ENCODE measurements around the gene PRKD1. TPM values are rescaled to one million over a fixed set of nuclear protein-coding genes. Genes with fewer than 3 reads are reported as not detected.

PRKD1 gene
- total and polyA plus RNA-seq, 10 of the 15 experiments (the other 5 are each of a cell fraction or from before 2014, with no cell fraction given): 0.02 to 0.56 TPM; not detected in 8

DNA sequence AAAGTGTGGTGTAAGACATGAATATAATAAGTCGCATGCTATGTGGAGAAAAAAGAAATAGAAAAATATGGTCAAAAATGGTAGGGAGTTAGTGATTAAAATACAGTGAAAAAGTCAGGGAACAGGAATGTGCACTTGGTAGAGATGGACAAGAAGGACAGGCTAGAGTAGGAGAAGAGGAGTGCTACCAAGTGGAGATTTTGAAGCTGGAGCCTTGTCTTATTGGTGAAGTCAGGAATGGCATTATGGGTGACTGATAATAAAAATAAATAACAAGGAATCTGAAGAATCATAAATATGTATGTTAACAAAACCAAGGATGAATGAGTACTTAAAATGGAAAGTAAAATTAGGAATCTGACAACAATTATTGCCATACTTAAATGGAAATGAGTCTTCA is 204.8 kb downstream of the PRKD1 start:
- no peaks in the 10 kb centered on the region for H3K9me3 ChIP-seq (replicated peaks; ENCODE audit: control insufficient read depth, insufficient read depth, low read length)

More for the DNA sequence above, 204.8 kb downstream of the PRKD1 start:
- Histone ChIP-seq H3K4me3 (no peak overlapping the region), H3K4me2 (ENCODE audit: control insufficient read depth, insufficient read depth) (no peak overlapping the region), H3K36me3 (ENCODE audit: control insufficient read depth in 2 of 2, insufficient read depth in 2 of 2, low read length in 1 of 2) (no peaks in the 10 kb centered on the region), H2AFZ (ENCODE audit: control insufficient read depth, low read depth, low read length) (no peak overlapping the region), H3K4me1 (ENCODE audit: control insufficient read depth, insufficient read depth, low read length) (no peaks in the 10 kb centered on the region), H3K27me3 (replicated peaks in 1 of 2; ENCODE audit: control insufficient read depth in 2 of 2, insufficient read depth in 2 of 2, low read length in 1 of 2) (no peaks in the 10 kb centered on the region), H3K79me2 (ENCODE audit: control insufficient read depth, insufficient read depth, low read length) (no peaks in the 10 kb centered on the region), H4K20me1 (ENCODE audit: control insufficient read depth, insufficient read depth) (no peaks in the 10 kb centered on the region), H3K9ac (ENCODE audit: control insufficient read depth, insufficient read depth, low read length) (no peak overlapping the region), H3K27ac (ENCODE audit: control insufficient read depth, insufficient read depth) (no peak overlapping the region)
- WGBS (ENCODE audit: insufficient coverage, insufficient replicate concordance, low lambda C conversion rate, missing lambda C conversion rate): 76% methylated on average over 1 of the region's 1 CpG
- FAIRE-seq (no peak), DNase-seq (ENCODE audit: low read depth, low spot score) (no peak), ATAC-seq (no peak)
- intact Hi-C loops (cut with micrococcal nuclease; ENCODE audit: unreplicated experiment): no loop called here
- ChIA-PET SMC1A (ENCODE audit: uncharacterized antibody, unreplicated experiment) (no interaction called here), CTCF (no interaction called here), POLR2A (no interaction called here), RAD21 (ENCODE audit: unreplicated experiment) (no interaction called here)
- no peak for TF ChIP-seq ESRRA (IDR thresholded peaks at IDR 0.05; ENCODE audit: low read length)
- no peak for TF ChIP-seq PAX8 (IDR thresholded peaks at IDR 0.05)
- no peak for TF ChIP-seq SUZ12 (IDR thresholded peaks at IDR 0.05; ENCODE audit: unreplicated experiment)
- TF ChIP-seq ZBED1 (IDR thresholded peaks at IDR 0.05; ENCODE audit: borderline replicate concordance): no peak
- TF ChIP-seq, protein P1, sequence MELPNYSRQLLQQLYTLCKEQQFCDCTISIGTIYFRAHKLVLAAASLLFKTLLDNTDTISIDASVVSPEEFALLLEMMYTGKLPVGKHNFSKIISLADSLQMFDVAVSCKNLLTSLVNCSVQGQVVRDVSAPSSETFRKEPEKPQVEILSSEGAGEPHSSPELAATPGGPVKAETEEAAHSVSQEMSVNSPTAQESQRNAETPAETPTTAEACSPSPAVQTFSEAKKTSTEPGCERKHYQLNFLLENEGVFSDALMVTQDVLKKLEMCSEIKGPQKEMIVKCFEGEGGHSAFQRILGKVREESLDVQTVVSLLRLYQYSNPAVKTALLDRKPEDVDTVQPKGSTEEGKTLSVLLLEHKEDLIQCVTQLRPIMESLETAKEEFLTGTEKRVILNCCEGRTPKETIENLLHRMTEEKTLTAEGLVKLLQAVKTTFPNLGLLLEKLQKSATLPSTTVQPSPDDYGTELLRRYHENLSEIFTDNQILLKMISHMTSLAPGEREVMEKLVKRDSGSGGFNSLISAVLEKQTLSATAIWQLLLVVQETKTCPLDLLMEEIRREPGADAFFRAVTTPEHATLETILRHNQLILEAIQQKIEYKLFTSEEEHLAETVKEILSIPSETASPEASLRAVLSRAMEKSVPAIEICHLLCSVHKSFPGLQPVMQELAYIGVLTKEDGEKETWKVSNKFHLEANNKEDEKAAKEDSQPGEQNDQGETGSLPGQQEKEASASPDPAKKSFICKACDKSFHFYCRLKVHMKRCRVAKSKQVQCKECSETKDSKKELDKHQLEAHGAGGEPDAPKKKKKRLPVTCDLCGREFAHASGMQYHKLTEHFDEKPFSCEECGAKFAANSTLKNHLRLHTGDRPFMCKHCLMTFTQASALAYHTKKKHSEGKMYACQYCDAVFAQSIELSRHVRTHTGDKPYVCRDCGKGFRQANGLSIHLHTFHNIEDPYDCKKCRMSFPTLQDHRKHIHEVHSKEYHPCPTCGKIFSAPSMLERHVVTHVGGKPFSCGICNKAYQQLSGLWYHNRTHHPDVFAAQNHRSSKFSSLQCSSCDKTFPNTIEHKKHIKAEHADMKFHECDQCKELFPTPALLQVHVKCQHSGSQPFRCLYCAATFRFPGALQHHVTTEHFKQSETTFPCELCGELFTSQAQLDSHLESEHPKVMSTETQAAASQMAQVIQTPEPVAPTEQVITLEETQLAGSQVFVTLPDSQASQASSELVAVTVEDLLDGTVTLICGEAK (IDR thresholded peaks at IDR 0.05; ENCODE audit: borderline replicate concordance): no peak
- BruUV-seq (replicated peaks): no TSS peak
- in situ Hi-C loops (cut with MboI): no loop called here
